ENCODE results near the gene OTUD7B.

DNA sequence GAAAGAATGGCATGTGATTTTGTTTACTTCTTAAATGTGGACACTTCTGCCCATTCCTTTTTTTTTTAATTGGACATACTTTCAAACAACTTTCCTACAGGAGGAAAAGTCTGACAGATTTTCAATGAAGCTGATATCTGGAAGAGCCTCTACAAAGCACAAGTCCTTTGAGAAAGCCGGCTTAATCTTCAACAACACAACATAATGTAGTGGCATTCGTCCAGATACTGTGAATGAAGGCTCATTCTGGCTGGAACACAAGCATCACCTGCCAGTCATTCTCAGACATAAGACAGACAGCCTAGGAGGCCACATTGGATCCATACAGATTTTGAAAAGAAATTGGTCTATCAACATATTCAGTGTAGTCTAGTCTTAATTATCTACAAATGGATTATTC, 4.9 kb downstream of the OTUD7B start:
- TF ChIP-seq EZH2phosphoT487 (IDR thresholded peaks at IDR 0.05; ENCODE audit: insufficient read depth, low read depth): no peak
- no peak for TF ChIP-seq EZH2 (IDR thresholded peaks at IDR 0.05; ENCODE audit: insufficient read depth, poor library complexity, severe bottlenecking)
